Loucy (cell line): Measurements from ENCODE around the gene TMEM132D.

Experiments
- EZH2phosphoT487 ChIP-seq: fragments of 200-600 bp; IDR thresholded peaks from 2 replicates; pipeline ENCODE4 v1.6.1; 2018; ENCODE audit warnings: antibody characterized with exemption, mild to moderate bottlenecking, moderate library complexity, borderline replicate concordance
- TF ChIP-seq, protein P1 (sequence below): fragments of 200-600 bp; sonication (generic); conservative IDR thresholded peaks from 2 replicates; pipeline ENCODE4 v1.5.1; 2014; ENCODE audit warnings: mild to moderate bottlenecking, antibody characterized with exemption, low read length

DNA sequence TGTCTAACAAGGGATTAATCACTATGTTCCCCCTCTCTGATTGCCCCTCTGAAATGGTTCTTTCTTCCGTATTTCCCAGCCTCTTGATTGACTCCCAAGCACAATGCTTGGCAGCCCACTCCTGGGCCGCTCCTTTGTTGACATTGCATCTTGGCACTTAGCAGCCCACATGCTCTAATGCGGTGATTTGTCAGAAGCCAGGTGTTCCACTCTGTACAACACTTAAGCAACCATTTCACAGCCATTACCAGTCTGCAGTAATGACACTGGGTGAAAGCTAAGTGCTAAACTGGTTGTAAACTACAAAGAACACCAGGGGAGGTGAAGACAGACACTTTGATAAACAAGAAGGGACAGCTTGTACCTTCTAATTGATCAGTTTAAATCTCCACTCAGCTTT, 353.5 kb downstream of the TMEM132D start:
- TF ChIP-seq, protein P1, sequence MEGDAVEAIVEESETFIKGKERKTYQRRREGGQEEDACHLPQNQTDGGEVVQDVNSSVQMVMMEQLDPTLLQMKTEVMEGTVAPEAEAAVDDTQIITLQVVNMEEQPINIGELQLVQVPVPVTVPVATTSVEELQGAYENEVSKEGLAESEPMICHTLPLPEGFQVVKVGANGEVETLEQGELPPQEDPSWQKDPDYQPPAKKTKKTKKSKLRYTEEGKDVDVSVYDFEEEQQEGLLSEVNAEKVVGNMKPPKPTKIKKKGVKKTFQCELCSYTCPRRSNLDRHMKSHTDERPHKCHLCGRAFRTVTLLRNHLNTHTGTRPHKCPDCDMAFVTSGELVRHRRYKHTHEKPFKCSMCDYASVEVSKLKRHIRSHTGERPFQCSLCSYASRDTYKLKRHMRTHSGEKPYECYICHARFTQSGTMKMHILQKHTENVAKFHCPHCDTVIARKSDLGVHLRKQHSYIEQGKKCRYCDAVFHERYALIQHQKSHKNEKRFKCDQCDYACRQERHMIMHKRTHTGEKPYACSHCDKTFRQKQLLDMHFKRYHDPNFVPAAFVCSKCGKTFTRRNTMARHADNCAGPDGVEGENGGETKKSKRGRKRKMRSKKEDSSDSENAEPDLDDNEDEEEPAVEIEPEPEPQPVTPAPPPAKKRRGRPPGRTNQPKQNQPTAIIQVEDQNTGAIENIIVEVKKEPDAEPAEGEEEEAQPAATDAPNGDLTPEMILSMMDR: no peak
- TF ChIP-seq EZH2phosphoT487: no peak
